Type B pancreatic cell (in vitro differentiated cells): ENCODE measurements around the gene CELF4. TPM values are rescaled to one million over a fixed set of nuclear protein-coding genes. Genes with fewer than 3 reads are reported as not detected.

Source experiments
- DNase-seq: peaks from one replicate; pipeline ENCODE4 v3.0.0; 2021; ENCODE audit warnings: mixed read lengths; ENCODE audit not compliant: unreplicated experiment; ENCODE audit errors: extremely low spot score
- H3K27ac Mint-ChIP-seq: 2 replicates; pipeline ENCODE4 v1.8.0; 2021; ENCODE audit warnings: mild to moderate bottlenecking, mixed read lengths
- H3K27me3 Mint-ChIP-seq: 2 replicates; pipeline ENCODE4 v1.8.0; 2021; ENCODE audit warnings: mixed read lengths
- H3K36me3 Mint-ChIP-seq: 2 replicates; pipeline ENCODE4 v1.8.0; 2021; ENCODE audit warnings: mixed read lengths
- H3K4me1 Mint-ChIP-seq: one replicate; pipeline ENCODE4 v1.8.0; 2021; ENCODE audit warnings: mixed read lengths; ENCODE audit not compliant: unreplicated experiment
- H3K4me3 Mint-ChIP-seq: 2 replicates; pipeline ENCODE4 v1.8.0; 2021; ENCODE audit warnings: mild to moderate bottlenecking, mixed read lengths
- H3K9me3 Mint-ChIP-seq: 2 replicates; pipeline ENCODE4 v1.8.0; 2021; ENCODE audit warnings: mixed read lengths
- total RNA-seq: library from RNA; stranded (reverse); gene quantifications from 2 replicates; pipeline ENCODE4 v1.2.1, GENCODE V29; 2021; ENCODE audit warnings: low replicate concordance
- TF ChIP-seq, protein P1 (sequence below): fragments of 200-600 bp; sonication (generic); conservative IDR thresholded peaks from 2 replicates; pipeline ENCODE4 v1.5.0; 2021; ENCODE audit warnings: antibody characterized with exemption, mild to moderate bottlenecking

Gene CELF4
- total RNA-seq, 1 donor from 2014 or later, result 9.2 TPM

- H3K27me3 Mint-ChIP-seq, result peaks cover 42% of the 10 kb centered on the region
- no peak overlapping the region for H3K27ac Mint-ChIP-seq
- TF ChIP-seq, protein P1, sequence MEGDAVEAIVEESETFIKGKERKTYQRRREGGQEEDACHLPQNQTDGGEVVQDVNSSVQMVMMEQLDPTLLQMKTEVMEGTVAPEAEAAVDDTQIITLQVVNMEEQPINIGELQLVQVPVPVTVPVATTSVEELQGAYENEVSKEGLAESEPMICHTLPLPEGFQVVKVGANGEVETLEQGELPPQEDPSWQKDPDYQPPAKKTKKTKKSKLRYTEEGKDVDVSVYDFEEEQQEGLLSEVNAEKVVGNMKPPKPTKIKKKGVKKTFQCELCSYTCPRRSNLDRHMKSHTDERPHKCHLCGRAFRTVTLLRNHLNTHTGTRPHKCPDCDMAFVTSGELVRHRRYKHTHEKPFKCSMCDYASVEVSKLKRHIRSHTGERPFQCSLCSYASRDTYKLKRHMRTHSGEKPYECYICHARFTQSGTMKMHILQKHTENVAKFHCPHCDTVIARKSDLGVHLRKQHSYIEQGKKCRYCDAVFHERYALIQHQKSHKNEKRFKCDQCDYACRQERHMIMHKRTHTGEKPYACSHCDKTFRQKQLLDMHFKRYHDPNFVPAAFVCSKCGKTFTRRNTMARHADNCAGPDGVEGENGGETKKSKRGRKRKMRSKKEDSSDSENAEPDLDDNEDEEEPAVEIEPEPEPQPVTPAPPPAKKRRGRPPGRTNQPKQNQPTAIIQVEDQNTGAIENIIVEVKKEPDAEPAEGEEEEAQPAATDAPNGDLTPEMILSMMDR, result peak; percentile 58
- H3K36me3 Mint-ChIP-seq, result no peaks in the 10 kb centered on the region
- H3K9me3 Mint-ChIP-seq, result no peaks in the 10 kb centered on the region
- no peak for DNase-seq
- peaks cover 32% of the 10 kb centered on the region for H3K4me1 Mint-ChIP-seq
- no peak overlapping the region for H3K4me3 Mint-ChIP-seq
These were observed 31.7 kb downstream of the CELF4 start for GRCh38 chr18:37533647-37534584.

GRCh38 chr18:37532917-37533316 lies 32.7 kb downstream of the CELF4 start:
- TF ChIP-seq, protein P1, result no peak
- DNase-seq, result no peak
- Mint-ChIP-seq H3K9me3 (no peaks in the 10 kb centered on the region), H3K27ac (no peak overlapping the region), H3K27me3 (peaks cover 38% of the 10 kb centered on the region), H3K4me3 (no peak overlapping the region), H3K4me1 (peaks cover 29% of the 10 kb centered on the region), H3K36me3 (no peaks in the 10 kb centered on the region)

- no peak for DNase-seq
- peaks cover 47% of the 10 kb centered on the region for H3K4me1 Mint-ChIP-seq
- no peak overlapping the region for H3K4me3 Mint-ChIP-seq
- H3K27ac Mint-ChIP-seq, result no peak overlapping the region
- H3K9me3 Mint-ChIP-seq, result no peaks in the 10 kb centered on the region
- TF ChIP-seq, protein P1, result no peak
- peaks cover 56% of the 10 kb centered on the region for H3K27me3 Mint-ChIP-seq
- H3K36me3 Mint-ChIP-seq, result no peaks in the 10 kb centered on the region
These were observed 35.7 kb downstream of the CELF4 start for GRCh38 chr18:37529863-37530262.

DNA sequence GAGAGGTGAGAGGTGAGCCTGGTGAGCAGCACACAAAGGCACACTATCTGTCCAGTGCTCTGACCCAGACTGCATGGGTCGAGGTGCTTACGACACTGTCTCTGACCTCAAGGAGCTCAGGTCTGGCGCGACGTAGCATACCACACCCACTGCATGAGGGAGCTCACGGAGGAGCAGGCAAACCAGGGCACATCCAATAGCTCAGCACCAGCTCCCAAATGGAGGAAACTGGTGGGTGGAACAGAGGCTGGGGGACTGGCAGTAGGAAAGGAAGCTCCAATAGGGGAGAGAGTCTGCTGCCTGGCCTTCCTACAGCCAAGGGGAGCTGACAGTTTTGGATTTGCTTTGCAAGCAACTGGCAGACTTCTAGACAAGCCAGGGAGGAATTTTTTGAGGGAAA lies 36.3 kb downstream of the CELF4 start:
- DNase-seq, result no peak
- H3K4me1 Mint-ChIP-seq, result peaks cover 46% of the 10 kb centered on the region
- TF ChIP-seq, protein P1, result no peak
- H3K9me3 Mint-ChIP-seq, result no peaks in the 10 kb centered on the region
- no peak overlapping the region for H3K27ac Mint-ChIP-seq
- H3K36me3 Mint-ChIP-seq, result no peaks in the 10 kb centered on the region
- H3K4me3 Mint-ChIP-seq, result no peak overlapping the region
- H3K27me3 Mint-ChIP-seq, result peaks cover 60% of the 10 kb centered on the region

- TF ChIP-seq, protein P1, result no peak
- Mint-ChIP-seq H3K27ac (no peak overlapping the region), H3K36me3 (no peaks in the 10 kb centered on the region), H3K4me1 (peaks cover 51% of the 10 kb centered on the region), H3K9me3 (no peaks in the 10 kb centered on the region), H3K4me3 (no peak overlapping the region), H3K27me3 (peaks cover 65% of the 10 kb centered on the region)
- no peak for DNase-seq
These were observed 38.2 kb downstream of the CELF4 start for GRCh38 chr18:37527395-37527794.
